Astrocyte (in vitro differentiated cells and primary cell): ENCODE measurements around the gene SUPT6H.

Experiments used
- EZH2 ChIP-seq: IDR thresholded peaks from 2 replicates; pipeline ENCODE4 v1.6.1; 2012; ENCODE audit warnings: mild to moderate bottlenecking, low read length, inconsistent platforms; ENCODE audit not compliant: insufficient read depth
- TF ChIP-seq, protein P1 (sequence below): IDR thresholded peaks from 2 replicates; pipeline ENCODE4 v1.5.1; 2011; ENCODE audit warnings: low read depth, mild to moderate bottlenecking, inconsistent platforms, low read length, moderate library complexity; ENCODE audit not compliant: insufficient read depth

DNA sequence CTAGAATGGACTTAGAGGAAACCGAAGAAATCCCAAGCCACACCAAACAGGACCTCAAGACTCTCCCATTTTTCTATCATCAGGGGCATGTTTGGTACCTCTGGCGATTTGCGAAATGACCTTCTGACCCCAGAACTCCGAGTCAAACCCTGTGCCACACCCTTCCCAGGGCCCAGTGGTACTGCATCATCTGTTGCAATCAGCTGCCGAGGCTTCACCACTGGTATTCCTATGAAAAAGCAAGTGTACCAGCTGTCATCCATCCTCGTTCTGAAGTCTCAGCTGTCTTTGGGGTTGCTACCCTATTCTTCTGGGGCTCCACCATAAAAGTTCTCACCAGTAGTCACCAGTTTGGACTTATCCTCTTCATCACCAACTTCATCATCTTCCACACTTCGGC is 45.7 kb upstream of the SUPT6H start:
- TF ChIP-seq EZH2, result no peak
- TF ChIP-seq, protein P1, sequence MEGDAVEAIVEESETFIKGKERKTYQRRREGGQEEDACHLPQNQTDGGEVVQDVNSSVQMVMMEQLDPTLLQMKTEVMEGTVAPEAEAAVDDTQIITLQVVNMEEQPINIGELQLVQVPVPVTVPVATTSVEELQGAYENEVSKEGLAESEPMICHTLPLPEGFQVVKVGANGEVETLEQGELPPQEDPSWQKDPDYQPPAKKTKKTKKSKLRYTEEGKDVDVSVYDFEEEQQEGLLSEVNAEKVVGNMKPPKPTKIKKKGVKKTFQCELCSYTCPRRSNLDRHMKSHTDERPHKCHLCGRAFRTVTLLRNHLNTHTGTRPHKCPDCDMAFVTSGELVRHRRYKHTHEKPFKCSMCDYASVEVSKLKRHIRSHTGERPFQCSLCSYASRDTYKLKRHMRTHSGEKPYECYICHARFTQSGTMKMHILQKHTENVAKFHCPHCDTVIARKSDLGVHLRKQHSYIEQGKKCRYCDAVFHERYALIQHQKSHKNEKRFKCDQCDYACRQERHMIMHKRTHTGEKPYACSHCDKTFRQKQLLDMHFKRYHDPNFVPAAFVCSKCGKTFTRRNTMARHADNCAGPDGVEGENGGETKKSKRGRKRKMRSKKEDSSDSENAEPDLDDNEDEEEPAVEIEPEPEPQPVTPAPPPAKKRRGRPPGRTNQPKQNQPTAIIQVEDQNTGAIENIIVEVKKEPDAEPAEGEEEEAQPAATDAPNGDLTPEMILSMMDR, result no peak
